ENCODE measurements around the gene MAN1A2.
A peak's percentile ranks its signal among the peaks of the same experiment; 100 is the strongest.
"Not testable (repeated sequence)": the region's sequence is repeated elsewhere in the genome, so short reads cannot be mapped to it uniquely, and the experiment has no call there.

Gene MAN1A2

GRCh38 chr1:117367046-117368025 is at the start of gene MAN1A2:
MAN1A2 (plus strand) TSS chr1:117367449; CDS start chr1:117368184, 735 bp downstream.
- peak; percentile 57 for DNase-seq

GRCh38 chr1:117318011-117318410 is 49.2 kb upstream of the MAN1A2 start:
- no peak for DNase-seq

- DNase-seq = no peak
These were observed 48.8 kb upstream of the MAN1A2 start for GRCh38 chr1:117318426-117318825.

GRCh38 chr1:117320515-117320914 is 46.7 kb upstream of the MAN1A2 start:
- no peak for DNase-seq

- no peak for DNase-seq
These were observed 45.3 kb upstream of the MAN1A2 start for GRCh38 chr1:117321680-117322609.

GRCh38 chr1:117324357-117324756 is 42.9 kb upstream of the MAN1A2 start:
- DNase-seq = no peak

- DNase-seq = not testable (repeated sequence)
These were observed 41.2 kb upstream of the MAN1A2 start for GRCh38 chr1:117326035-117326434.

- no peak for DNase-seq
These were observed 40.2 kb upstream of the MAN1A2 start for GRCh38 chr1:117327011-117327410.

- DNase-seq = no peak
These were observed 31.7 kb upstream of the MAN1A2 start for GRCh38 chr1:117335376-117336086.

GRCh38 chr1:117336088-117336817 is 31.0 kb upstream of the MAN1A2 start:
- no peak for DNase-seq

- DNase-seq = peak; percentile 64
These were observed 27.2 kb upstream of the MAN1A2 start for GRCh38 chr1:117339866-117340700.

- no peak for DNase-seq
These were observed 26.1 kb upstream of the MAN1A2 start for GRCh38 chr1:117341123-117341522.

- no peak for DNase-seq
These were observed 24.9 kb upstream of the MAN1A2 start for GRCh38 chr1:117342397-117342796.

GRCh38 chr1:117346206-117346928 is 20.9 kb upstream of the MAN1A2 start:
- DNase-seq = no peak

GRCh38 chr1:117347907-117348306 is 19.3 kb upstream of the MAN1A2 start:
- no peak for DNase-seq

- not testable (repeated sequence) for DNase-seq
These were observed 14.6 kb upstream of the MAN1A2 start for GRCh38 chr1:117352695-117353094.

- not testable (repeated sequence) for DNase-seq
These were observed 9.2 kb upstream of the MAN1A2 start for GRCh38 chr1:117357833-117358603.

GRCh38 chr1:117358604-117358887 is 8.7 kb upstream of the MAN1A2 start:
- not testable (repeated sequence) for DNase-seq

GRCh38 chr1:117359561-117360289 is 7.5 kb upstream of the MAN1A2 start:
- DNase-seq = no peak

All from NCI-H2029 (cell line).